GM23338 (cell line): ENCODE results near the gene TMEM200A. TPM values are rescaled to one million over a fixed set of nuclear protein-coding genes. Genes with fewer than 3 reads are reported as not detected.

Experiments used
- ATAC-seq: fragments of 200-7000 bp; cut with Tn5 transposase; 3 replicates; pipeline ENCODE4 v1.9.1; 2020
- DNase-seq: peaks from one replicate; pipeline ENCODE4 v3.0.0-alpha.2; 2015; ENCODE audit warnings: low spot score
- H2AFZ ChIP-seq: fragments of 200-600 bp; sonication (generic); 2 replicates; pipeline ENCODE4 v1.8.0; 2016; ENCODE audit warnings: antibody characterized with exemption, mild to moderate bottlenecking, moderate library complexity
- H3F3A ChIP-seq: fragments of 200-600 bp; sonication (generic); replicated peaks from 2 replicates; pipeline ENCODE4 v1.8.0; 2017; ENCODE audit warnings: antibody characterized with exemption, mixed run types, low read depth
- H3K27ac ChIP-seq: fragments of 200-600 bp; sonication (generic); 2 replicates; pipeline ENCODE4 v1.6.1; 2016; ENCODE audit warnings: low read depth
- H3K27me3 ChIP-seq: fragments of 200-600 bp; sonication (generic); 2 replicates; pipeline ENCODE4 v1.8.0; 2016; ENCODE audit warnings: mild to moderate bottlenecking, mixed run types, moderate library complexity; ENCODE audit not compliant: insufficient read depth
- H3K36me3 ChIP-seq: fragments of 200-600 bp; sonication (generic); 2 replicates; pipeline ENCODE4 v1.8.0; 2016; ENCODE audit warnings: mild to moderate bottlenecking; ENCODE audit not compliant: insufficient read depth
- H3K4me1 ChIP-seq: fragments of 200-600 bp; sonication (generic); 2 replicates; pipeline ENCODE4 v1.8.0; 2016; ENCODE audit warnings: mild to moderate bottlenecking, moderate library complexity; ENCODE audit not compliant: insufficient read depth
- H3K4me2 ChIP-seq: fragments of 200-600 bp; sonication (generic); 2 replicates; pipeline ENCODE4 v1.7.1; 2017; ENCODE audit warnings: mixed run types
- H3K4me3 ChIP-seq: fragments of 200-600 bp; sonication (generic); 2 replicates; pipeline ENCODE4 v1.6.1; 2016; ENCODE audit warnings: mixed run types
- H3K79me2 ChIP-seq: fragments of 200-600 bp; sonication (generic); replicated peaks from 2 replicates; pipeline ENCODE4 v1.8.0; 2017; ENCODE audit warnings: mild to moderate bottlenecking; ENCODE audit not compliant: insufficient read depth
- H3K9me2 ChIP-seq: fragments of 200-600 bp; sonication (generic); 2 replicates; pipeline ENCODE4 v1.8.0; 2017; ENCODE audit not compliant: insufficient read depth
- H4K20me1 ChIP-seq: fragments of 200-600 bp; sonication (generic); replicated peaks from 2 replicates; pipeline ENCODE4 v1.8.0; 2017; ENCODE audit warnings: mild to moderate bottlenecking; ENCODE audit not compliant: insufficient read depth
- H3K27ac Mint-ChIP-seq: 2 replicates; pipeline ENCODE4 v1.8.0; 2020; ENCODE audit warnings: inconsistent platforms, mild to moderate bottlenecking, moderate library complexity, mixed read lengths
- H3K27me3 Mint-ChIP-seq: 3 replicates; pipeline ENCODE4 v1.8.0; 2022; ENCODE audit warnings: low read depth, mild to moderate bottlenecking, moderate library complexity, mixed read lengths, inconsistent platforms; ENCODE audit not compliant: insufficient read depth, poor library complexity
- H3K36me3 Mint-ChIP-seq: 3 replicates; pipeline ENCODE4 v1.8.0; 2021; ENCODE audit warnings: low read depth, mild to moderate bottlenecking, inconsistent platforms, moderate library complexity, mixed read lengths
- H3K4me1 Mint-ChIP-seq: 3 replicates; pipeline ENCODE4 v1.8.0; 2020; ENCODE audit warnings: mild to moderate bottlenecking, inconsistent platforms, mixed read lengths
- H3K4me3 Mint-ChIP-seq: 3 replicates; pipeline ENCODE4 v1.8.0; 2021; ENCODE audit warnings: moderate library complexity, mild to moderate bottlenecking, inconsistent platforms, mixed read lengths
- H3K9me3 Mint-ChIP-seq: 3 replicates; pipeline ENCODE4 v1.8.0; 2020; ENCODE audit warnings: moderate library complexity, mild to moderate bottlenecking, inconsistent platforms, mixed read lengths
- EZH2 ChIP-seq: fragments of 200-600 bp; sonication (generic); IDR thresholded peaks from one replicate; pipeline ENCODE4 v1.8.0; 2017; ENCODE audit warnings: antibody characterized with exemption, mild to moderate bottlenecking, low read depth; ENCODE audit not compliant: unreplicated experiment
- STAT1 ChIP-seq: IDR thresholded peaks from one replicate; pipeline ENCODE4 v1.6.1; 2016; ENCODE audit warnings: antibody characterized with exemption; ENCODE audit not compliant: unreplicated experiment
- polyA plus RNA-seq: library from polyadenylated mRNA; unstranded; fragments of >200 nt; fragmentation: Nextera tagmentation; extraction: Ambion mirVana; gene quantifications from 2 replicates; pipeline ENCODE4 v1.2.1, GENCODE V29; 2016
- total RNA-seq: library from RNA; depleted of rRNA; stranded (reverse); fragments of >200 nt; shearing (Covaris generic); gene quantifications from 2 replicates; pipeline ENCODE4 v1.2.3, GENCODE V29; 2014
- TF ChIP-seq, protein P1 (sequence below): IDR thresholded peaks from one replicate; pipeline ENCODE4 v1.6.1; 2018; ENCODE audit warnings: antibody characterized with exemption; ENCODE audit not compliant: unreplicated experiment
- TF ChIP-seq, protein P2 (sequence below): fragments of 250-450 bp; sonication (Bioruptor Pico); IDR thresholded peaks from 2 replicates; pipeline ENCODE4 v1.5.0; 2020; ENCODE audit warnings: mild to moderate bottlenecking, moderate library complexity

TMEM200A gene
- total and polyA plus RNA-seq, 2 experiments from 2014 or later = 7.1 to 22.7 TPM

DNA sequence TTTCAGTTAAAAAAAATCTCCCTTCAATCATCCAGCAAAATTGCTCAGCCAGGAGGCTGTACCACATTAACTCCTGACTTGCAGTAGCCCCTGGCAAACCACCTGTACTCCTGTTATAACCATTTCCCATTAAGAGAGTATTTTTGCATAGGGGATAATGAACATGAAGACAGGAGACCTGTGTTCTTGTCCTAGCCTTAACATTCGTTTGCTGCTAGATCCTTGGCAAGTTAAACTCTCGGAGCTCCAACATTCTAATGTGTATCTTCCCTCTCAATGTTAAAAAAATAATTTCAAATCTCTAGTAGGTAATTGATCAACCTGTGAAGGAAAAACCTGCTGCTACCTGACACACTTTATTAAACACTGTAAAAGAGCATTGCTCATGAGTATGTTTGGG lies 8.4 kb upstream of the TMEM200A start:
- H3K4me3 ChIP-seq = no peak overlapping the region
- no peak overlapping the region for H3K4me3 Mint-ChIP-seq
- H3K27ac Mint-ChIP-seq = no peak overlapping the region
- 0 out of 2 replicates have a peak, but pooled peaks cover 9% of the 10 kb centered on the region for H3K79me2 ChIP-seq
- H3K4me2 ChIP-seq = no peak overlapping the region
- TF ChIP-seq, protein P1, sequence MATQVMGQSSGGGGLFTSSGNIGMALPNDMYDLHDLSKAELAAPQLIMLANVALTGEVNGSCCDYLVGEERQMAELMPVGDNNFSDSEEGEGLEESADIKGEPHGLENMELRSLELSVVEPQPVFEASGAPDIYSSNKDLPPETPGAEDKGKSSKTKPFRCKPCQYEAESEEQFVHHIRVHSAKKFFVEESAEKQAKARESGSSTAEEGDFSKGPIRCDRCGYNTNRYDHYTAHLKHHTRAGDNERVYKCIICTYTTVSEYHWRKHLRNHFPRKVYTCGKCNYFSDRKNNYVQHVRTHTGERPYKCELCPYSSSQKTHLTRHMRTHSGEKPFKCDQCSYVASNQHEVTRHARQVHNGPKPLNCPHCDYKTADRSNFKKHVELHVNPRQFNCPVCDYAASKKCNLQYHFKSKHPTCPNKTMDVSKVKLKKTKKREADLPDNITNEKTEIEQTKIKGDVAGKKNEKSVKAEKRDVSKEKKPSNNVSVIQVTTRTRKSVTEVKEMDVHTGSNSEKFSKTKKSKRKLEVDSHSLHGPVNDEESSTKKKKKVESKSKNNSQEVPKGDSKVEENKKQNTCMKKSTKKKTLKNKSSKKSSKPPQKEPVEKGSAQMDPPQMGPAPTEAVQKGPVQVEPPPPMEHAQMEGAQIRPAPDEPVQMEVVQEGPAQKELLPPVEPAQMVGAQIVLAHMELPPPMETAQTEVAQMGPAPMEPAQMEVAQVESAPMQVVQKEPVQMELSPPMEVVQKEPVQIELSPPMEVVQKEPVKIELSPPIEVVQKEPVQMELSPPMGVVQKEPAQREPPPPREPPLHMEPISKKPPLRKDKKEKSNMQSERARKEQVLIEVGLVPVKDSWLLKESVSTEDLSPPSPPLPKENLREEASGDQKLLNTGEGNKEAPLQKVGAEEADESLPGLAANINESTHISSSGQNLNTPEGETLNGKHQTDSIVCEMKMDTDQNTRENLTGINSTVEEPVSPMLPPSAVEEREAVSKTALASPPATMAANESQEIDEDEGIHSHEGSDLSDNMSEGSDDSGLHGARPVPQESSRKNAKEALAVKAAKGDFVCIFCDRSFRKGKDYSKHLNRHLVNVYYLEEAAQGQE = no peak
- TF ChIP-seq, protein P2, sequence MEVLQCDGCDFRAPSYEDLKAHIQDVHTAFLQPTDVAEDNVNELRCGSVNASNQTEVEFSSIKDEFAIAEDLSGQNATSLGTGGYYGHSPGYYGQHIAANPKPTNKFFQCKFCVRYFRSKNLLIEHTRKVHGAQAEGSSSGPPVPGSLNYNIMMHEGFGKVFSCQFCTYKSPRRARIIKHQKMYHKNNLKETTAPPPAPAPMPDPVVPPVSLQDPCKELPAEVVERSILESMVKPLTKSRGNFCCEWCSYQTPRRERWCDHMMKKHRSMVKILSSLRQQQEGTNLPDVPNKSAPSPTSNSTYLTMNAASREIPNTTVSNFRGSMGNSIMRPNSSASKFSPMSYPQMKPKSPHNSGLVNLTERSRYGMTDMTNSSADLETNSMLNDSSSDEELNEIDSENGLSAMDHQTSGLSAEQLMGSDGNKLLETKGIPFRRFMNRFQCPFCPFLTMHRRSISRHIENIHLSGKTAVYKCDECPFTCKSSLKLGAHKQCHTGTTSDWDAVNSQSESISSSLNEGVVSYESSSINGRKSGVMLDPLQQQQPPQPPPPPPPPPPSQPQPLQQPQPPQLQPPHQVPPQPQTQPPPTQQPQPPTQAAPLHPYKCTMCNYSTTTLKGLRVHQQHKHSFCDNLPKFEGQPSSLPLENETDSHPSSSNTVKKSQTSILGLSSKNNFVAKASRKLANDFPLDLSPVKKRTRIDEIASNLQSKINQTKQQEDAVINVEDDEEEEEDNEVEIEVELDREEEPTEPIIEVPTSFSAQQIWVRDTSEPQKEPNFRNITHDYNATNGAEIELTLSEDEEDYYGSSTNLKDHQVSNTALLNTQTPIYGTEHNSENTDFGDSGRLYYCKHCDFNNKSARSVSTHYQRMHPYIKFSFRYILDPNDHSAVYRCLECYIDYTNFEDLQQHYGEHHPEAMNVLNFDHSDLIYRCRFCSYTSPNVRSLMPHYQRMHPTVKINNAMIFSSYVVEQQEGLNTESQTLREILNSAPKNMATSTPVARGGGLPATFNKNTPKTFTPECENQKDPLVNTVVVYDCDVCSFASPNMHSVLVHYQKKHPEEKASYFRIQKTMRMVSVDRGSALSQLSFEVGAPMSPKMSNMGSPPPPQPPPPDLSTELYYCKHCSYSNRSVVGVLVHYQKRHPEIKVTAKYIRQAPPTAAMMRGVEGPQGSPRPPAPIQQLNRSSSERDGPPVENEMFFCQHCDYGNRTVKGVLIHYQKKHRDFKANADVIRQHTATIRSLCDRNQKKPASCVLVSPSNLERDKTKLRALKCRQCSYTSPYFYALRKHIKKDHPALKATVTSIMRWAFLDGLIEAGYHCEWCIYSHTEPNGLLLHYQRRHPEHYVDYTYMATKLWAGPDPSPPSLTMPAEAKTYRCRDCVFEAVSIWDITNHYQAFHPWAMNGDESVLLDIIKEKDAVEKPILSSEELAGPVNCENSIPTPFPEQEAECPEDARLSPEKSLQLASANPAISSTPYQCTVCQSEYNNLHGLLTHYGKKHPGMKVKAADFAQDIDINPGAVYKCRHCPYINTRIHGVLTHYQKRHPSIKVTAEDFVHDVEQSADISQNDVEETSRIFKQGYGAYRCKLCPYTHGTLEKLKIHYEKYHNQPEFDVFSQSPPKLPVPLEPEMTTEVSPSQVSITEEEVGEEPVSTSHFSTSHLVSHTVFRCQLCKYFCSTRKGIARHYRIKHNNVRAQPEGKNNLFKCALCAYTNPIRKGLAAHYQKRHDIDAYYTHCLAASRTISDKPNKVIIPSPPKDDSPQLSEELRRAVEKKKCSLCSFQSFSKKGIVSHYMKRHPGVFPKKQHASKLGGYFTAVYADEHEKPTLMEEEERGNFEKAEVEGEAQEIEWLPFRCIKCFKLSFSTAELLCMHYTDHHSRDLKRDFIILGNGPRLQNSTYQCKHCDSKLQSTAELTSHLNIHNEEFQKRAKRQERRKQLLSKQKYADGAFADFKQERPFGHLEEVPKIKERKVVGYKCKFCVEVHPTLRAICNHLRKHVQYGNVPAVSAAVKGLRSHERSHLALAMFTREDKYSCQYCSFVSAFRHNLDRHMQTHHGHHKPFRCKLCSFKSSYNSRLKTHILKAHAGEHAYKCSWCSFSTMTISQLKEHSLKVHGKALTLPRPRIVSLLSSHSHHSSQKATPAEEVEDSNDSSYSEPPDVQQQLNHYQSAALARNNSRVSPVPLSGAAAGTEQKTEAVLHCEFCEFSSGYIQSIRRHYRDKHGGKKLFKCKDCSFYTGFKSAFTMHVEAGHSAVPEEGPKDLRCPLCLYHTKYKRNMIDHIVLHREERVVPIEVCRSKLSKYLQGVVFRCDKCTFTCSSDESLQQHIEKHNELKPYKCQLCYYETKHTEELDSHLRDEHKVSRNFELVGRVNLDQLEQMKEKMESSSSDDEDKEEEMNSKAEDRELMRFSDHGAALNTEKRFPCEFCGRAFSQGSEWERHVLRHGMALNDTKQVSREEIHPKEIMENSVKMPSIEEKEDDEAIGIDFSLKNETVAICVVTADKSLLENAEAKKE (CRISPR knock-in tag) = no peak
- TF ChIP-seq STAT1 = no peak
- no peak for TF ChIP-seq EZH2
- no peaks in the 10 kb centered on the region for H4K20me1 ChIP-seq
- no peaks in the 10 kb centered on the region for H3K36me3 ChIP-seq
- no peaks in the 10 kb centered on the region for H3K9me2 ChIP-seq
- peaks cover 2% of the 10 kb centered on the region; the same call in 2 of the 3 replicates for H3K4me1 Mint-ChIP-seq
- H3K27ac ChIP-seq = no peak overlapping the region
- peaks cover 25% of the 10 kb centered on the region for H3K36me3 Mint-ChIP-seq
- no peaks in the 10 kb centered on the region for H3F3A ChIP-seq
- DNase-seq (no peak), ATAC-seq (no peak)
- H3K27me3 Mint-ChIP-seq = no peaks in the 10 kb centered on the region
- peaks cover 18% of the 10 kb centered on the region; the same call in 2 of the 3 replicates for H3K9me3 Mint-ChIP-seq
- no peak overlapping the region for H2AFZ ChIP-seq
- no peaks in the 10 kb centered on the region for H3K27me3 ChIP-seq
- H3K4me1 ChIP-seq = no peaks in the 10 kb centered on the region
